GM18870 (cell line): ENCODE results near the gene CLIC3.

Experiments
- ATAC-seq: cut with Tn5 transposase; IDR thresholded peaks from one replicate; pipeline ENCODE4 v1.9.1; 2021; ENCODE audit warnings: moderate library complexity; ENCODE audit not compliant: unreplicated experiment

Gene CLIC3

GRCh38 chr9:137018761-137019559, 22.6 kb upstream of the CLIC3 start:
- ATAC-seq: no peak

GRCh38 chr9:137017791-137018497, 21.6 kb upstream of the CLIC3 start:
- no peak for ATAC-seq

- no peak for ATAC-seq
Observed at GRCh38 chr9:137017071-137017470, 20.7 kb upstream of the CLIC3 start.

- ATAC-seq: no peak
Observed at GRCh38 chr9:137016436-137016835, 20.1 kb upstream of the CLIC3 start.

GRCh38 chr9:137015976-137016375, 19.6 kb upstream of the CLIC3 start:
- ATAC-seq: no peak

GRCh38 chr9:137015540-137015930, 19.2 kb upstream of the CLIC3 start:
- no peak for ATAC-seq

- no peak for ATAC-seq
Observed at GRCh38 chr9:137014776-137015539, 18.6 kb upstream of the CLIC3 start.

GRCh38 chr9:137014166-137014565, 17.8 kb upstream of the CLIC3 start:
- no peak for ATAC-seq

GRCh38 chr9:137013571-137013940, 17.2 kb upstream of the CLIC3 start:
- ATAC-seq: no peak

GRCh38 chr9:137012694-137013570, 16.6 kb upstream of the CLIC3 start:
- ATAC-seq: no peak

- no peak for ATAC-seq
Observed at GRCh38 chr9:137011907-137012675, 15.7 kb upstream of the CLIC3 start.

- no peak for ATAC-seq
Observed at GRCh38 chr9:137011156-137011555, 14.8 kb upstream of the CLIC3 start.

- ATAC-seq: no peak
Observed at GRCh38 chr9:137009938-137010732, 13.8 kb upstream of the CLIC3 start.

GRCh38 chr9:137009217-137009616, 12.8 kb upstream of the CLIC3 start:
- ATAC-seq: no peak

- ATAC-seq: no peak
Observed at GRCh38 chr9:137008312-137008711, 11.9 kb upstream of the CLIC3 start.

GRCh38 chr9:137007816-137008270, 11.5 kb upstream of the CLIC3 start:
- no peak for ATAC-seq

- no peak for ATAC-seq
Observed at GRCh38 chr9:137007108-137007815, 10.9 kb upstream of the CLIC3 start.
